HG02884 (cell line): ENCODE measurements around the gene ASXL3.

Experiments used
- ATAC-seq: cut with Tn5 transposase; IDR thresholded peaks from one replicate; pipeline ENCODE4 v1.9.1; 2021; ENCODE audit warnings: mild to moderate bottlenecking, moderate library complexity; ENCODE audit not compliant: unreplicated experiment

The ASXL3 gene

GRCh38 chr18:33577685-33578517 lies at the start of gene ASXL3:
ASXL3 (plus strand) TSS chr18:33578219; CDS start chr18:33578632, 413 bp downstream.
- ATAC-seq: no peak

- no peak for ATAC-seq
Measured at GRCh38 chr18:33532978-33533377, 45.0 kb upstream of the ASXL3 start.

GRCh38 chr18:33536904-33537303 lies 41.1 kb upstream of the ASXL3 start:
- ATAC-seq: no peak

GRCh38 chr18:33538418-33539042 lies 39.5 kb upstream of the ASXL3 start:
- no peak for ATAC-seq

GRCh38 chr18:33540392-33540791 lies 37.6 kb upstream of the ASXL3 start:
- ATAC-seq: no peak

- no peak for ATAC-seq
Measured at GRCh38 chr18:33541316-33541715, 36.7 kb upstream of the ASXL3 start.

- no peak for ATAC-seq
Measured at GRCh38 chr18:33556846-33557245, 21.2 kb upstream of the ASXL3 start.

- no peak for ATAC-seq
Measured at GRCh38 chr18:33557706-33558105, 20.3 kb upstream of the ASXL3 start.

- ATAC-seq: no peak
Measured at GRCh38 chr18:33558529-33558928, 19.5 kb upstream of the ASXL3 start.

- ATAC-seq: no peak
Measured at GRCh38 chr18:33560686-33561370, 17.2 kb upstream of the ASXL3 start.

GRCh38 chr18:33562741-33563140 lies 15.3 kb upstream of the ASXL3 start:
- no peak for ATAC-seq

GRCh38 chr18:33567705-33568104 lies 10.3 kb upstream of the ASXL3 start:
- no peak for ATAC-seq

GRCh38 chr18:33571998-33572787 lies 5.8 kb upstream of the ASXL3 start:
- ATAC-seq: no peak

- ATAC-seq: no peak
Measured at GRCh38 chr18:33573193-33573592, 4.8 kb upstream of the ASXL3 start.

GRCh38 chr18:33575451-33575850 lies 2.6 kb upstream of the ASXL3 start:
- ATAC-seq: no peak

- ATAC-seq: no peak
Measured at GRCh38 chr18:33576999-33577646, 896 bp upstream of the ASXL3 start.

GRCh38 chr18:33578518-33579348 lies 714 bp downstream of the ASXL3 start:
- no peak for ATAC-seq

- ATAC-seq: no peak
Measured at GRCh38 chr18:33579349-33580215, 1.6 kb downstream of the ASXL3 start.

GRCh38 chr18:33580546-33580945 lies 2.5 kb downstream of the ASXL3 start:
- ATAC-seq: no peak
